H9 (cell line): ENCODE results near the gene CCR3. TPM values are rescaled to one million over a fixed set of nuclear protein-coding genes. Genes with fewer than 3 reads are reported as not detected.

ENCODE experiments used
- DNase-seq: peaks from one replicate; pipeline ENCODE4 v3.0.0-alpha.2; 2017
- H2AFZ ChIP-seq: one replicate; pipeline ENCODE4 v1.6.1; 2013; ENCODE audit warnings: mild to moderate bottlenecking, low read length, control low read depth, moderate library complexity
- H2AK5ac ChIP-seq: 2 replicates; pipeline ENCODE4 v1.6.1; 2013; ENCODE audit warnings: low read length, control low read depth, mixed read lengths; ENCODE audit not compliant: insufficient read length
- H2BK120ac ChIP-seq: one replicate; pipeline ENCODE4 v1.6.1; 2013; ENCODE audit warnings: low read depth, mild to moderate bottlenecking, low read length, control low read depth, inconsistent platforms; ENCODE audit not compliant: poor library complexity, severe bottlenecking
- H2BK12ac ChIP-seq: 2 replicates; pipeline ENCODE4 v1.6.1; 2013; ENCODE audit warnings: low read length, control low read depth, mixed read lengths, low read depth; ENCODE audit not compliant: insufficient read length
- H2BK15ac ChIP-seq: 2 replicates; pipeline ENCODE4 v1.6.1; 2013; ENCODE audit warnings: low read depth, low read length, control low read depth
- H2BK20ac ChIP-seq: one replicate; pipeline ENCODE4 v1.6.1; 2013; ENCODE audit warnings: low read depth, mild to moderate bottlenecking, low read length, control low read depth, inconsistent platforms; ENCODE audit not compliant: poor library complexity, severe bottlenecking
- H2BK5ac ChIP-seq: 2 replicates; pipeline ENCODE4 v1.6.1; 2013; ENCODE audit warnings: low read length, control low read depth, mixed read lengths; ENCODE audit not compliant: insufficient read length
- H3K14ac ChIP-seq: 2 replicates; pipeline ENCODE4 v1.6.1; 2013; ENCODE audit warnings: low read length, control low read depth; ENCODE audit not compliant: insufficient read depth
- H3K18ac ChIP-seq: 2 replicates; pipeline ENCODE4 v1.6.1; 2013; ENCODE audit warnings: low read depth, mild to moderate bottlenecking, mixed read lengths, low read length, control low read depth; ENCODE audit not compliant: insufficient read length
- H3K23ac ChIP-seq: 2 replicates; pipeline ENCODE4 v1.6.1; 2013; ENCODE audit warnings: low read length, control low read depth, mixed read lengths, low read depth; ENCODE audit not compliant: insufficient read length
- H3K23me2 ChIP-seq: 2 replicates; pipeline ENCODE4 v1.6.1; 2013; ENCODE audit warnings: low read depth, mild to moderate bottlenecking, mixed read lengths, low read length, control low read depth; ENCODE audit not compliant: insufficient read length, poor library complexity, severe bottlenecking
- H3K27ac ChIP-seq: 2 replicates; pipeline ENCODE4 v1.5.1; 2013; ENCODE audit warnings: low read length, control low read depth, mixed read lengths, low read depth; ENCODE audit not compliant: insufficient read length
- H3K27me3 ChIP-seq: 2 replicates; pipeline ENCODE4 v1.6.1; 2013; ENCODE audit warnings: low read length, control low read depth, inconsistent platforms; ENCODE audit not compliant: insufficient read depth
- H3K4ac ChIP-seq: 2 replicates; pipeline ENCODE4 v1.6.1; 2013; ENCODE audit warnings: low read depth, mild to moderate bottlenecking, control low read depth, inconsistent platforms, low read length, moderate library complexity
- H3K4me1 ChIP-seq: 2 replicates; pipeline ENCODE4 v1.6.1; 2013; ENCODE audit warnings: low read length, control low read depth, inconsistent platforms; ENCODE audit not compliant: insufficient read depth
- H3K4me2 ChIP-seq: 2 replicates; pipeline ENCODE4 v1.6.1; 2013; ENCODE audit warnings: low read length, control low read depth, mixed read lengths; ENCODE audit not compliant: insufficient read length, insufficient read depth
- H3K56ac ChIP-seq: 2 replicates; pipeline ENCODE4 v1.6.1; 2013; ENCODE audit warnings: low read depth, mild to moderate bottlenecking, mixed read lengths, low read length, control low read depth; ENCODE audit not compliant: insufficient read length
- H3K79me1 ChIP-seq: 2 replicates; pipeline ENCODE4 v1.6.1; 2013; ENCODE audit warnings: low read depth, mild to moderate bottlenecking, moderate library complexity, low read length, control low read depth, inconsistent platforms; ENCODE audit not compliant: insufficient read depth, poor library complexity, severe bottlenecking
- H3K79me2 ChIP-seq: 2 replicates; pipeline ENCODE4 v1.6.1; 2013; ENCODE audit warnings: low read length, control low read depth, inconsistent platforms; ENCODE audit not compliant: insufficient read depth
- H3K9ac ChIP-seq: 2 replicates; pipeline ENCODE4 v1.6.1; 2013; ENCODE audit warnings: low read length, control low read depth, mixed read lengths; ENCODE audit not compliant: insufficient read length; ENCODE audit errors: extremely low read depth
- H3K9me3 ChIP-seq: one replicate; pipeline ENCODE4 v1.6.1; 2013; ENCODE audit warnings: low read depth, low read length, inconsistent platforms; ENCODE audit not compliant: control insufficient read depth
- H3T11ph ChIP-seq: one replicate; pipeline ENCODE4 v1.6.1; 2013; ENCODE audit warnings: mild to moderate bottlenecking, low read length, control low read depth, inconsistent platforms
- H4K20me1 ChIP-seq: one replicate; pipeline ENCODE4 v1.6.1; 2013; ENCODE audit not compliant: control insufficient read depth, insufficient read length, insufficient read depth
- H4K5ac ChIP-seq: 2 replicates; pipeline ENCODE4 v1.6.1; 2013; ENCODE audit warnings: low read depth, mild to moderate bottlenecking, mixed read lengths, low read length, control low read depth; ENCODE audit not compliant: insufficient read length
- H4K8ac ChIP-seq: replicated peaks from 2 replicates; pipeline ENCODE4 v1.6.1; 2013; ENCODE audit warnings: low read length, control low read depth, mixed read lengths, low read depth; ENCODE audit not compliant: insufficient read length
- H4K91ac ChIP-seq: 2 replicates; pipeline ENCODE4 v1.6.1; 2013; ENCODE audit warnings: low read depth, mild to moderate bottlenecking, moderate library complexity, mixed read lengths, low read length, control low read depth; ENCODE audit not compliant: insufficient read length
- H3K27ac Mint-ChIP-seq, 3 experiments: 2 replicates in 2 of 3; 3 replicates in 1 of 3; pipeline ENCODE4 v1.8.0; 2020 to 2021; ENCODE audit warnings: mixed read lengths in 3 of 3, mild to moderate bottlenecking in 1 of 3, moderate library complexity in 1 of 3
- H3K27me3 Mint-ChIP-seq: 2 replicates; pipeline ENCODE4 v1.8.0; 2021; ENCODE audit warnings: low read depth, mild to moderate bottlenecking, moderate library complexity, mixed read lengths
- H3K36me3 Mint-ChIP-seq, 3 experiments: 2 replicates in 2 of 3; 3 replicates in 1 of 3; pipeline ENCODE4 v1.8.0; 2020 to 2021; ENCODE audit warnings: low read depth in 3 of 3, mixed read lengths in 3 of 3; ENCODE audit not compliant: insufficient read depth in 1 of 3
- H3K4me1 Mint-ChIP-seq, 2 experiments: 2 replicates each; pipeline ENCODE4 v1.8.0; 2020; ENCODE audit warnings: mixed read lengths in 2 of 2
- H3K4me3 Mint-ChIP-seq, 2 experiments: 2 replicates in 1 of 2; 3 replicates in 1 of 2; pipeline ENCODE4 v1.8.0; 2020 to 2021; ENCODE audit warnings: mild to moderate bottlenecking in 2 of 2, mixed read lengths in 2 of 2, moderate library complexity in 1 of 2
- H3K9me3 Mint-ChIP-seq, 2 experiments: 2 replicates in 1 of 2; 3 replicates in 1 of 2; pipeline ENCODE4 v1.8.0; 2020; ENCODE audit warnings: mild to moderate bottlenecking in 2 of 2, mixed read lengths in 2 of 2, moderate library complexity in 1 of 2
- WGBS: extraction: QIAGEN DNeasy Blood & Tissue Kit; methylation state at CpG from one replicate; pipeline ENCODE4 v1.1.7; 2013; ENCODE audit warnings: missing lambda C conversion rate, low lambda C conversion rate, mixed read lengths; ENCODE audit not compliant: insufficient read length; ENCODE audit errors: extremely low coverage; 5-methylcytosine and 5-hydroxymethylcytosine counted together
- total RNA-seq: library from RNA; stranded (reverse); gene quantifications from 2 replicates; pipeline ENCODE4 v1.2.1, GENCODE V29; 2021
- TF ChIP-seq, protein P1 (sequence below): fragments of 200-600 bp; sonication (generic); conservative IDR thresholded peaks from 3 replicates; pipeline ENCODE4 v1.8.0; 2021; ENCODE audit warnings: antibody characterized with exemption, mild to moderate bottlenecking

CCR3 gene
- total RNA-seq, 1 experiment from 2014 or later, result not detected

DNA sequence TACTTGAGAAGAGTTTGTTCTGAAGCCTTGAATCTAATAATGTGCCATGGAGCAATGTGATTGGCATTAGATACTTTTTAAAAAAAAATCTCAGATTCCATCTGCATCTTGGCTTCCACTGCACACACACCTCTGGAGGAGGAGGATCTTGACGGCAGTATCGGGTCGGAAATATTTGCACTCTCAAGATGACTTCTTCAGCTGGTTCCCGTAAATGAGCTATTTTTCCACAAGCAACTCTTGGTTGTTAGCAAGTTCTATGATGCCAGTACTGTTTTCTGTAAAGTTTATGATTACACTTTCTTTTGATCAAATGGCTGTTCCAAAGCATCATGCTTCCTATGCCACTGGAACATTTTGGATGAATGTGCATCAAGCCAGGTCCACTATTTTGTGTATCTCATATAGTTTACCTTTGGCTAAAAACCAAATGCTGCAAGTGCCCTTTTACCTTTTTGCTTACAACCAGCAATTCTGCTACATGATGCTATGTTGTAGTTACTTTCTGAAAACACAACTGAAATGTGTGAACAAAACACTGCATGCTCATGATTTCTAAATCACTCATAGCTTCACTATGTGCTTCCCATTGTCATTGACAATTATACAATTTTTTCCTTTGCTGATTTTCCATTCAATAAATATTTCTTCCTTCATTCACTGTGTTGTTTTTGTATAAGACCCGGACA is 43.8 kb downstream of the CCR3 start:
- Histone ChIP-seq H4K91ac (no peak overlapping the region), H2BK12ac (no peak overlapping the region), H2AK5ac (no peak overlapping the region), H4K5ac (no peak overlapping the region), H3K4me1 (no peaks in the 10 kb centered on the region), H3K23ac (no peak overlapping the region), H3K23me2 (no peaks in the 10 kb centered on the region), H2BK120ac (no peak overlapping the region), H2BK5ac (no peak overlapping the region), H3K79me2 (no peaks in the 10 kb centered on the region), H2AFZ (no peak overlapping the region), H3K27ac (no peak overlapping the region), H3K4me2 (no peak overlapping the region), H3K9ac (no peak overlapping the region), H3K14ac (no peak overlapping the region), H2BK20ac (no peak overlapping the region), H3T11ph (no peak overlapping the region), H3K4ac (no peak overlapping the region), H2BK15ac (no peak overlapping the region), H4K20me1 (no peaks in the 10 kb centered on the region), H3K79me1 (no peaks in the 10 kb centered on the region), H3K18ac (no peak overlapping the region), H3K9me3 (no peaks in the 10 kb centered on the region), H3K56ac (no peak overlapping the region), H3K27me3 (no peaks in the 10 kb centered on the region), H4K8ac (no peak overlapping the region)
- no peaks in the 10 kb centered on the region; a peak in 1 of 5 replicates for H3K9me3 Mint-ChIP-seq
- DNase-seq, result no peak
- no peaks in the 10 kb centered on the region for H3K36me3 Mint-ChIP-seq
- H3K4me1 Mint-ChIP-seq, result no peaks in the 10 kb centered on the region
- no peak overlapping the region for H3K4me3 Mint-ChIP-seq
- H3K27me3 Mint-ChIP-seq, result no peaks in the 10 kb centered on the region
- WGBS, result no CpG with 5 or more reads among the region's 5 CpGs
- H3K27ac Mint-ChIP-seq, result no peak overlapping the region
- TF ChIP-seq, protein P1, sequence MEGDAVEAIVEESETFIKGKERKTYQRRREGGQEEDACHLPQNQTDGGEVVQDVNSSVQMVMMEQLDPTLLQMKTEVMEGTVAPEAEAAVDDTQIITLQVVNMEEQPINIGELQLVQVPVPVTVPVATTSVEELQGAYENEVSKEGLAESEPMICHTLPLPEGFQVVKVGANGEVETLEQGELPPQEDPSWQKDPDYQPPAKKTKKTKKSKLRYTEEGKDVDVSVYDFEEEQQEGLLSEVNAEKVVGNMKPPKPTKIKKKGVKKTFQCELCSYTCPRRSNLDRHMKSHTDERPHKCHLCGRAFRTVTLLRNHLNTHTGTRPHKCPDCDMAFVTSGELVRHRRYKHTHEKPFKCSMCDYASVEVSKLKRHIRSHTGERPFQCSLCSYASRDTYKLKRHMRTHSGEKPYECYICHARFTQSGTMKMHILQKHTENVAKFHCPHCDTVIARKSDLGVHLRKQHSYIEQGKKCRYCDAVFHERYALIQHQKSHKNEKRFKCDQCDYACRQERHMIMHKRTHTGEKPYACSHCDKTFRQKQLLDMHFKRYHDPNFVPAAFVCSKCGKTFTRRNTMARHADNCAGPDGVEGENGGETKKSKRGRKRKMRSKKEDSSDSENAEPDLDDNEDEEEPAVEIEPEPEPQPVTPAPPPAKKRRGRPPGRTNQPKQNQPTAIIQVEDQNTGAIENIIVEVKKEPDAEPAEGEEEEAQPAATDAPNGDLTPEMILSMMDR, result no peak
